RPMI7951 (cell line): ENCODE results near the gene POLR3E. TPM values are rescaled to one million over a fixed set of nuclear protein-coding genes. Genes with fewer than 3 reads are reported as not detected.
"Not testable (repeated sequence)": the region's sequence is repeated elsewhere in the genome, so short reads cannot be mapped to it uniquely, and the experiment has no call there.

Experiments used
- DNase-seq: peaks from one replicate; pipeline ENCODE4 v3.0.0-alpha.2; 2012; ENCODE audit warnings: low read depth
- total RNA-seq: library from RNA; depleted of rRNA; stranded (reverse); fragments of >200 nt; shearing (Covaris generic); gene quantifications from 2 replicates; pipeline ENCODE4 v1.2.3, GENCODE V29; 2014; rRNA removed

Gene POLR3E
- total RNA-seq, 1 experiment from 2014 or later, result 11.5 TPM

DNA sequence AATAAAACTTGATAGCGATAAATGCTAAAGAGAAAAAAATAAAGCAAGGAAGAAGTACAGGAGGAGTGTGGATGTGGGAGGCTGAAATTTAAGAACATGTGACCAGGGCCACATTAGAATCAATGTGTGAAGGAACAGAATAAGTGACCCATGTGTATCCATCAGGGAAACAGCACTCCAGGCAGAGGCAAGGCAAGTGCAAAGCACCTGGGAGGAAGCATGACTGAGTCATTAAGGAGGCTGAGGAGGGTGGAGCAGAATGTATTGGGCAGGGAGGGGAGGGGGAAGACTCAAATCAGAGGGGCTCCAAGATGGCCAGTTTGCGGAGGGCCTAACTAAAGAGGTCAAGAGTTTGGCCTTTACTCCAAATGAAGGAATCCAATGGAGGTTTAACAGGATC is 69.2 kb downstream of the POLR3E start:
- no peak for DNase-seq

DNA sequence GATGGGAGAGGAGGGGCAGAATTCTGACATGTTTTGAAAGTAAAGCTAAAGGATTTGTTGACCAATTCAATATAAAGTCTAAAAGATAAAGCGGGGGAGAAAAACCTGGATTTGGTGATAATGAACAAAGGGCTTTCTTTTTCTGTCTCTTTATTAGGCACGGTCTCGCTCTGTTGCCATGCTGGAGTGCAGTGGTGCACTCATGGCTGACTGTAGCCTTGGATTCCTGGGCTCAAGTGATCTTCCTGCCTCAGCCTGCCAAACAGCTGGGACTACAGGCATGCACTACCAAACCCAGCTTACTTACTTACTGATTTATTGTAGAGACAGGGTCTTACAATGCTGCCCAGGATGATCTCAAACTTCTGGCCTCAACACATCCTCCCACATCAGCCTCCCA is 69.7 kb downstream of the POLR3E start:
- DNase-seq, result no peak

DNA sequence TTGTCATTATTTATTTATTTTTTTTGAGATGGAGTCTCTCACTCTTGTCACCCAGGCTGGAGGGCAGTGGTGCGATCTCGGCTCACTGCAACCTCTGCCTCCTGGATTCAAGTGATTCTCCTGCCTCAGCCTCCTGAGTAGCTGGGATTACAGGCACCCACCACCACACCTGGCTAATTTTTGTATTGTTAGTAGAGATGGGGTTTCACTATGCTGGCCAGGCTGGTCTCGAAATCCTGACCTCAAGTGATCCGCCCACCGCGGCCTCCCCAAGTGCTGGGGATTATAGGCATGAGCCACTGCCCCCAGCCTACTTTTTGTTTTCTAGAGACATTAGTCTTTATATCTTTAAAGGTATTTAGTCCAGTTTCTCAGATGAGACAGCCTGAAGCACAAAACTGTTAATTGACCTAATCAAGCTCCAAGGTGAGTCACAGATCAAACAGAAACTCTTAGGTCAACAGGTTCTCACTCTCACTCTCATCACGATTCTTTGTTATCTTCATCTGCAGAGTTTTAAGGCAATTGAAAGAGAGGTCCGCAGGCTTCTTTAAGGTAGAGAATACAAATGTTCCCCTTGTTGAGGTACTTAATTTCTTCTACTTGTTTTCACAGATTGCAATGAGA is 71.1 kb downstream of the POLR3E start:
- DNase-seq, result not testable (repeated sequence)

DNA sequence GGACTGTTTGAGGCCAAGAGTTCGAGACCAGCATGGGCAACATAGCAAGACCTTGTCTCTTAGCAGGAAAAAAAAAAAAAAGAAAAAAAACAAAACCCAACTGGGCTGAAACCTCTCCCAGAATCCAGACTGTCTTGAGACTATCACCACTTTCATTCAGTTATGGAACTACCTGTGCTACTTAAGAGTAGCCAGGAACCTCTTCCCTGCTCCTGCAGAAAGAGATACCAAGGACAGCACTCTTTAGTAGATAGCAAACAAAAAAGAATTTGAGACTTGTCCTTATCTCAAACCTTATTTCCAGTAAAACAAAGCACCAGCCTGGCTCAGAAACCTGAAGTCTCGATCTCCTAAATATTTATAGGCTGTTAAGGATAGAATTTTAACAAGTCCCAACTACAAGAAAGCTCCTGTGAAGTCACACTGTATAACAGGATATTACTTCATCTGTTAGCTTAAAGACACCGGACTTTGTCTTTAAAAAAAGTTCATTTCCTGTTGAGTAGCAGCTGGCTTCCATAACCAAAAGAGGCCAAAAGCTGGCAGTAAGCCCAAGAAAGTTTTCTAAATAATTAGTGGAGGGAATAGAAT is 72.1 kb downstream of the POLR3E start:
- peak; percentile 51 for DNase-seq

DNA sequence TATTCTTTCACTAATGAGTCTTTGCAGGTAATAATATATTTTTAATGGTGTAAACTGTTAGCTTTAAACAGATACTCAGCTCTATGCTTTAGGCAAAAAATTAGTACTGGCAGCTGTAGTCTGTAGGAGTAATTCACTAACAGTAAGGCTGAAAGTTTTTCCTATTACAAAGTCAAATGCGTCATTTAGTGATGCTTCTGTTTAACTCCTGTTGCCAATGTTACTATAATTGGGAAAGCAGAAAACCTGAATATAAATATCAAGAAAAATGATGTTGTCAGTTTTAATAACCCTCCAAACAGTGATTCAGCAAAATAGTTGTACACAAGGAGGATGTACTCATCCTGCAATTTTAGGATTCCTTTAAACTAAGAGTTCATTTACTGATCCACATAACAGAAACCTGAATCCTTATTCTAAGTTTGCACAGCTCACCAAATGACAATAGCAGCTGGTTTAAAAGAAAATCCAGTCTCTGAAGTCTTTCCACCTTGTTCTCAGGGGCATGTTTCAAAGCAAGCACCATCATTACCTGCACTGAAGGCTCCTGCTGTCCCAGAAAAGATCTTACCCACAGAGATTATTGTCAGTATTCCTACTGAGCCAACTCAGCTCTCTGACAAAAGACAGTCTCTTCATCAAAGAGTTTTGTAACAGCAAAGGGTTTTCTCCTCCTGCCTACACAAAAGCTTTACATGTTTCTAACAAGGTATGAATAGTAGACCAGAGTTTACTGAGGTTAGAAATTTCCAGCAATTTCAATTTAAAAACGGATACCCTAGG is 73.0 kb downstream of the POLR3E start:
- no peak for DNase-seq

DNA sequence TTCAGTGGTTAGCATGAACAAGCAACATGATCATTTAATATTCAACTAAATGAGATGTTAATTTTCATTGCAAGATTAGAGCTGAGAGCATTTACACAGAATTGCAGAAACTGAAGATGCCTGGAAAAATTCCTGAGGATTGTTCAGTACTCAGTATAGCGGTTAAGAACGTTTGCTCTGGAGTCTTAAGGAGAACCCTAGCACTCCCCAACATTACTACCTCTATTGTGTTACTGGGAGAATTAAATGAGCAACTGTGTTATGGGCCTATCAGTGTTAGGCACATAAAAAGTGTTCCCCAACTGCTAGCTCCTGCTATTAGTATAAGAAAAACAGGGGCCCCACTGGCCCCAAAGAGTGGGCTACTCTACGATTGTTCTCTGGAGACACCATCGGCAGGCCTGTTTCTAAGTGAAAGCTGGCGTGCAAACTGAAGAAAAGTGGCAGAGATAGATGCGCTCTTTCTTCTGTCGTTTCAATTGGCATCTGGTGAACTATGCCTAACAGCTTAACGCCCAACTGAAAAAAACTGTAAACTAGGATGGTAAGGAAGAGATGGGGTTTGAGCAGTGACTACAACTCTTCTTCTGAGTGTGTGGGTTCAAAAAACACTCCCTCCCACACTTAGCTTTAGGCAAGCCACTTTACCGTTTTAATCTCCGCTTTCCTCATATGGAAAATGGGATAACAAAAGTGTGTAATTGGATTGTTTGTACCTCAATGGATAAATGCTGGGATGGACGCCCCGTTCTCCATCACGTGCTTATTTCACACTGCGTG is 75.9 kb downstream of the POLR3E start:
- DNase-seq, result no peak

DNA sequence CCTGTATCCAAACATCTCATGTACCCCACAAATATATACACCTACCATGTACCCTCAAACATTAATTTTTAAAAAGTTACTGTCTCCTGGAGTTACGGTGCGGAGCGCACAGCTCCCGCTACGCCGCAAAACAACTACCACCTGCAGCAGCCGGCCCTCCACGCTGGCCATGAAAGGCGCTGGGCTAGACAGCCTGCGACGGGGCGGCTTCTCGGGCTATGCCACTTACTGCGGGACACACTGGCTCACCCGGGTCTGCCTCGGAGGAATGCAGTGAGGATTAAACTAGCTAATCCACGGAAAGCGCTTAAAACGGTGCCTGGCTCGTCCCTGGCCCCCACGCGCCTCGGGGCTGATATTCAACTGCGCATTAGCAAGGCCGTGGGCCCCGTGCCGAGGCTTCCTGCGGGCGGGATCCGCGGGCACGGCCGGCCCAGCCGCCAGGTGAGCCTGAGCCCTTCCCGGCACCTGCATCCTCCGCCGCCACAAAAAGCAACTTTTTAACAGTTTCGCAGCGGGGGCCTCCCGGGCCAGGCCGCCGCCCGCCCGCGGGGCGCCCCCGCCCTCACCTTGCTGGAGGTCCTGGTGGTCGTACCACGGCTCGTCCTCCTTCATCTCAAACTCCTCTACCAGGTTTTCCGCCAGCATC is 76.6 kb downstream of the POLR3E start:
- DNase-seq, result peak; percentile 33

DNA sequence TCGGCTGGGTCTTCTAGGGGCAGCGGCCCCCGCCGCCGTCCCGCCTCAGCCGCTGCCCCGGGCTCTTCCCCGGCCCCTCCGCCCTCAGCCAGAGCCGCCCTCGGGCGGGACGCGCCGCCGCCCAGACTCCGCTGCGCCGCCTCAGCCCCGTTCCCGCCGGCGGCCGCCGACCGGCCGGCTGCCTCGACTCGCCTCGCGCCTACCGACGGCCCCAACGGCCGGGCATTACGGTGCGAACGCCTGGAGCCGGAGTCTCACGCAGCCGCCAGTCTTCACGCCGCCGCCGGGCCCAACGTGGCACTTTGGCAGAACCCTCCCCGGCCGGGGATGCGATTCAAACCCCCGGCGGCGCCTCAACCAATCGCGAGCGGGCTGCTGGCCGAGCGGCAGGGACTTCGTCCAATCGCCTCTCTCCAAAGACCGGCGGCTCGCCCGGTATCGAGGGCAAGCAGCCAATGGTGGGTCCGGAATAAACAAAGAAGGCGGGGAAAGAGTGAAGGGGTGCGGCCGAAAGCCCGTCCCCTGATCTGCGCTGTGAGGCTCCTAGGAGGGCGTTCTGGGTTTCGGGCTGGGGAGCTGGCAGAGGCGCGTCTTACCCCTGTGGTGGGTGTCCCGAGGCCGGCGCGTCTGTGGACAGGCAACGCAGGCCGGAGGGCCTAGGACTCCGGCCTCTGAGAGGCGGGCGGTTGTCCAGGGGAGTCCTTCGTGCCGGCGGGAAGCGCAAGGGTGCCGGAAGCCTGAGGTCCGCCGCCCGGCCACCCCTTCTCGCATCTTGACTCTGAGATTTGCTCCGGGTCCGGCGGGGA is 77.3 kb downstream of the POLR3E start, which contains the start of gene CDR2:
CDR2 (minus strand) TSS at position 309 of the 806 bp plus-strand sequence. CDS start 310 bp downstream, outside the sequence.
- peak; percentile 94 for DNase-seq

DNA sequence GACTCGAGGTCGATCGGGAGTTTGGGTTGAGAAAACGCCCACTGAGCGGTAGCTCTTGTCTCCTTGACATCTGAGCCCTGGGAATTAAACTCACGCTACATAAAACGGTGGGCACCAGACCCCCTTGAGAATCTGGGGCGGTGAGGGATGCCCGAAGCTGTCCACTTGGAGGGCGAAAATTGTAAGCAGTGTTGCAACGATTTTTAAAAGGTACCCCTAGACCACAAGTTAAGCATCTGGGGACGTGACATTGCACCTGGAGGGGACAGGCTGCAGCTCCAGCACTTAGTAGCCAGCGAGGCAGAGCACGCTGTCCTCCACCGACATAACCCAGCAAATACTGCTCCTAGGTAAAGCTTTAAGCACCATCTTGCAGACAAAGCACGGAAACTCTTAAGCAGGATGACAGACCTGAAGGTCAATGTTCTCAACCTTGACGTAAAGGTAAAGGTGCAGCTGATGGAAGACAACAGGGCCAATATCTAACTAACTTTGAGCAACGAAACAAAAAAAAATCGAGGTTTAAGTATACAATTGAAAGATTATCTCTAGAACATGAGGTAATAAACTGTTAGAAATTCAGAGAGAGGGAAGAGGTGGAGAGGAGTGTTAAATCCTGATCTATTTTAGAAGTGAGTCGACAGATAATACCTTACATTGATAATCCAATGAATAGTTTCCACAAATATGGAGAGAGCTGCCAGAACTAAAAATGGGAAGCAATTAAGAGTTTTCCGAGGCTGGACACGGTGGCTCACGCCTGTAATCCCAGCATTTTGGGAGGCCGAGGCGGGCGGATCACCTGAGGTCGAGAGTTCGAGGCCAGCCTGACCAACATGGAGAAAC is 78.1 kb downstream of the POLR3E start:
- no peak for DNase-seq

DNA sequence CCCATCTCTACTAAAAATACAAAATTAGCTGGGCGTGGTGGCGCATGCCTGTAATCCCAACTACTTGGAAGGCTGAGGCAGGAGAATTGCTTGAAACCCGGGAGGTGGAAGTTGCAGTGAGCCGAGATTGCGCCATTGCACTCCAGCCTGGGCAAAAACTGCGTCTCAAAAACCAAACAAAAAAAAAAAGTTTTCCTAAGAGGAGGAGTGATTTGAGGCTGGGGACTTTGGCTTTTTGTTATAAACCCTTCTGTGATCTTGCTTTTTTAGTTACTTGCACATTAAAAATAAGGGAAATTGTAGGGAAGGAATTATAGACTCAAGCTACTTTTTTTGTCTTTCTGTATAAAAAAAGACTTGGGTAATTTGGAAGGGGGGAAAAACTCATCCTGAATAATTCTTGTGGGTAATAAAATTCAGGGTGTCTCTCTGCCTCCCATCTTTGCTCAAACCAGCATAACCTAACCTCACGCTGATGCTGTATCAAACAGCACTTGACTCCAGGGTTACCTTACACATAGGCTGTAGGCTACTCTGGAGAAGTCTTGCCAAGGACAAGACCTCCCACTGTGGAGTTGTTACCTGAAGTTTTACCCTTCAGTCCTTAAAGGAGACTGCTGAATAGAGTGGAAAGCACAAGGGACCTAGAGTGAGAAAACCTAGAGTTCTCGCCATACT is 78.9 kb downstream of the POLR3E start:
- DNase-seq, result no peak

DNA sequence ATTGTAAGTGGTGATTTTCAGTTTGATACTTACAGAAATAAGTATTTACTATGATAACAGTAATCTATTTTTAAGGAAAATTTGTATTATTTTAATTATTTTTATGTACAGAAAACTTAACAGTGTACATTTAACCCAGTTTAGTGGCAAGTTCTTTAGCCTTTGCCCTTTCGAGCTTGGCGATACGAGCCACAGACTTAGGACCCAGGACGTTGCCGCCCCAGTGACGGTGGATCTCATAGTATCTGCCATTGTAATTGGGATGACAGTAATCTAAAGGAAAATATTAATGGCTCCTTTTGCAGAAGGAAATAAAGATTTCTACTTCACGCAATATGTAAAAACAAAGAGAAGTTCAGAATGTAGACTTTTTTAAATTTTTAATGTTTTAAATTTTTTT is 82.4 kb downstream of the POLR3E start:
- no peak for DNase-seq

DNA sequence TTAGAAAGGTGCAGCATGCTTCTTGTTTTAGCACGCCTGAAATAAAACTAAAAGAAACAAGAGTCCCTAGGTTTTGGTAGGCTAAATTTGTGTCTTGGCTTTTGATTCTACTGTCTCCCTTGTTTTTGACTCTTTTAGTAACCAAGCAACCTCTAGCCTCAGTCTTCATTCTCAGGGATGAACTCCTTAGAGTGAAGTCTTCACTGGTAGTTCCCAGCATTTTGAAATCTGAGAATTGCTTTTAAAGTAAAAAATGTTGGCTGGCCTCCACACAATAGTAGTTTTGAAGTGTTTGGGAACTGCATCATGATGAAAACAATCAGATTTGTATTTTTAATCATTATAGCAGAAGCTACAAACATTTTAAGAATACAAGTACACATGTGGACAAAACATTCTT is 83.3 kb downstream of the POLR3E start:
- no peak for DNase-seq

DNA sequence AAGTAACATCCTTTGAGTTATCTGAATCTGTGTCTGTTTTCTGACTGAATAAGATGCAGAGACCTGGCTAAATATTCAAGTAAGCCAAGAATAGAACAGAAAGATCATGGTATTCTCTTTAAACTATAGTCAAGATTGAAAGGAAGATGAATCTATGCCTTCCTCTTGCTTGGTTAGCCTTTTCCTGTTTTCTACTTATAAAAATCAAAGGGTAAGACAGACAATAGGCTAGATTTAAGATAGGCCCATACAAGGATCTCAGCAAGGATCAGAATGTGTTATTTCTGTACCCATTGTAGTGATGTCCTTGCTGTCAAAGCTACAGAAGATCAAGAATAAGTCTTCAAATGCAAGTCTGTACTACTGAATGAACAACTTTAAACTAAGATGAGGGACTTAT is 84.2 kb downstream of the POLR3E start:
- no peak for DNase-seq

DNA sequence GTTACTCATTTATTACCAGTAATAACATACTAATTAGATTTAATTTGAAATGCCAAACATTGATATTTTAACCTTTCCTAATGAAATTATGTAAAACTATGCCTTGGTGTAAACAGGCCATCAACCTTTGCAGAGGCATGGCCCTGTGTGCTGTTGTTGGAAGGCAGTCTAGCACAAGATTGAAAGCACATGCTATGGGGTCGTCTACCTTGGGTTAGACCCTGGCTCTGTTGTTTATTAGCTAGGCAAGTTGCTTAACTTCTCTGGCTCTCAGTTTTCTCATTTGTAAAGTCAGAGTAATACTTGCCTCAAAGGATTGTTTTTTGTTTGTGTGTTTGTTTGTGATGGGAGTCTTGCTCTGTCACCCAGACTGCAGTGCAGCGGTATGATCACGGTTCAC is 86.6 kb downstream of the POLR3E start:
- no peak for DNase-seq

Other genes starting within 250 kb of the POLR3E start
- gene VWA3A, start 204.9 kb upstream of the POLR3E start, total RNA-seq, result not detected in 2 replicates
- gene SDR42E2, start 134.9 kb upstream of the POLR3E start, total RNA-seq, result not detected in 2 replicates
- 15.7 and 17.7 TPM in 2 replicates for gene EEF2K, start 91.1 kb upstream of the POLR3E start, total RNA-seq
- 23.5 and 25.8 TPM in 2 replicates for gene CDR2, start 77.2 kb downstream of the POLR3E start, total RNA-seq
- 6.4 and 9.7 TPM in 2 replicates for gene NPIPB5, start 213.5 kb downstream of the POLR3E start, total RNA-seq